Endometrial microvascular endothelial cells (primary cell): ENCODE measurements around the gene TMCO6. TPM values are rescaled to one million over a fixed set of nuclear protein-coding genes. Genes with fewer than 3 reads are reported as not detected.
"Not testable (repeated sequence)": the region's sequence is repeated elsewhere in the genome, so short reads cannot be mapped to it uniquely, and the experiment has no call there.

Source experiments
- in situ Hi-C: cut with HindIII; loops from 2 replicates; pipeline ENCODE4 v1.10.0; 2017; ENCODE audit warnings: low sequenced_read_pairs, low pct_unique_long_range_greater_than_20kb; ENCODE audit errors: inconsistent ontology term
- total RNA-seq: library from RNA; depleted of rRNA; stranded (reverse); fragments of >200 nt; gene quantifications from one replicate; pipeline ENCODE4 v1.2.3, GENCODE V29; 2015; ENCODE audit errors: inconsistent ontology term

The TMCO6 gene
- total RNA-seq, 1 donor from 2014 or later: 7.6 TPM

GRCh38 chr5:140664359-140665119 lies 25.3 kb downstream of the TMCO6 start, which contains the start of gene WDR55:
TSS of gene WDR55 (plus strand) at chr5:140664904. CDS start at chr5:140664913, 9 bp downstream.
- in situ Hi-C loops: no loop called here

GRCh38 chr5:140671035-140671434 lies 31.8 kb downstream of the TMCO6 start:
- in situ Hi-C loops: not testable (repeated sequence)

- in situ Hi-C loops: no loop called here
These were observed 32.3 kb downstream of the TMCO6 start for GRCh38 chr5:140671472-140672125.

GRCh38 chr5:140672455-140673186 lies 33.4 kb downstream of the TMCO6 start:
- in situ Hi-C loops: no loop called here

- in situ Hi-C loops: no loop called here
These were observed 34.1 kb downstream of the TMCO6 start, which contains the start of gene DND1 for GRCh38 chr5:140673187-140673976. TSS of gene DND1 (minus strand) at chr5:140673576. CDS start at chr5:140673542, 34 bp downstream.

- in situ Hi-C loops: no loop called here
These were observed 35.0 kb downstream of the TMCO6 start for GRCh38 chr5:140674211-140674610.

GRCh38 chr5:140674629-140675028 lies 35.4 kb downstream of the TMCO6 start:
- in situ Hi-C loops: no loop called here

GRCh38 chr5:140677947-140678346 lies 38.7 kb downstream of the TMCO6 start:
- in situ Hi-C loops: no loop called here

GRCh38 chr5:140678993-140679392 lies 39.7 kb downstream of the TMCO6 start:
- in situ Hi-C loops: no loop called here

GRCh38 chr5:140690376-140690932 lies 51.2 kb downstream of the TMCO6 start:
- in situ Hi-C loops: no loop called here

GRCh38 chr5:140690941-140691924 lies 52.0 kb downstream of the TMCO6 start, which contains the start of the genes HARS1 and HARS2:
TSS of gene HARS1 (minus strand) at chr5:140691370. CDS start at chr5:140691304, 66 bp downstream.
TSS of gene HARS2 (plus strand) at chr5:140691455. CDS start at chr5:140691649, 194 bp downstream.
- in situ Hi-C loops: no loop called here

- in situ Hi-C loops: no loop called here
These were observed 55.0 kb downstream of the TMCO6 start for GRCh38 chr5:140694276-140694675.

Other genes with a start within 250 kb of the TMCO6 start
- gene ANKHD1, start 237.6 kb upstream of the TMCO6 start, total RNA-seq: 41.5 TPM
- gene EIF4EBP3, start 91.8 kb upstream of the TMCO6 start, total RNA-seq: 0.28 TPM
- gene SRA1, start 82.0 kb upstream of the TMCO6 start, total RNA-seq: 26.6 TPM
- 6.3 TPM for gene APBB3, start 74.9 kb upstream of the TMCO6 start, total RNA-seq
- 60.7 TPM for gene SLC35A4, start 74.6 kb upstream of the TMCO6 start, total RNA-seq
- gene CD14, start 6.3 kb upstream of the TMCO6 start, total RNA-seq: not detected
- gene NDUFA2, start 8.2 kb downstream of the TMCO6 start, total RNA-seq: 66.7 TPM
- 87.9 TPM for gene IK, start 8.4 kb downstream of the TMCO6 start, total RNA-seq
- gene WDR55, start 25.5 kb downstream of the TMCO6 start, total RNA-seq: 29.4 TPM
- gene DND1, start 34.1 kb downstream of the TMCO6 start, total RNA-seq: 0.37 TPM
- gene HARS1, start 51.9 kb downstream of the TMCO6 start, total RNA-seq: 118 TPM
- gene HARS2, start 52.0 kb downstream of the TMCO6 start, total RNA-seq: 26.4 TPM
- gene ZMAT2, start 61.0 kb downstream of the TMCO6 start, total RNA-seq: 41.3 TPM
- gene PCDHA1, start 146.7 kb downstream of the TMCO6 start, total RNA-seq: not detected
- gene PCDHA2, start 155.4 kb downstream of the TMCO6 start, total RNA-seq: not detected
- not detected for gene PCDHA3, start 161.6 kb downstream of the TMCO6 start, total RNA-seq
- gene PCDHA4, start 167.6 kb downstream of the TMCO6 start, total RNA-seq: not detected
- not detected for gene PCDHA5, start 182.2 kb downstream of the TMCO6 start, total RNA-seq
- gene PCDHA6, start 188.5 kb downstream of the TMCO6 start, total RNA-seq: not detected
- not detected for gene PCDHA7, start 194.8 kb downstream of the TMCO6 start, total RNA-seq
- gene PCDHA8, start 201.7 kb downstream of the TMCO6 start, total RNA-seq: not detected
- gene PCDHA9, start 208.9 kb downstream of the TMCO6 start, total RNA-seq: not detected
- gene PCDHA10, start 216.4 kb downstream of the TMCO6 start, total RNA-seq: not detected
- not detected for gene PCDHA11, start 229.5 kb downstream of the TMCO6 start, total RNA-seq
- gene PCDHA12, start 235.9 kb downstream of the TMCO6 start, total RNA-seq: not detected
- gene PCDHA13, start 242.7 kb downstream of the TMCO6 start, total RNA-seq: not detected